Gastroesophageal sphincter (tissue), 4 donors: Measurements from ENCODE around the gene PGM2. TPM values are rescaled to one million over a fixed set of nuclear protein-coding genes. Genes with fewer than 3 reads are reported as not detected.
A peak's percentile ranks its signal among the peaks of the same experiment; 100 is the strongest.

Source experiments
- ATAC-seq: fragments of 150-250 bp; one replicate; pipeline ENCODE4 v1.9.1; 2016; ENCODE audit warnings: mild to moderate bottlenecking, moderate library complexity
- H3K27ac ChIP-seq, 4 donors: fragments of 200-600 bp; sonication (generic) in 3 of 4; 1 replicate in 3 of 4; 2 replicates in 1 of 4; pipeline ENCODE4 v1.5.1; 2016 to 2019
- H3K27me3 ChIP-seq: fragments of 200-600 bp; sonication (generic); one replicate; pipeline ENCODE4 v1.5.1; 2019
- H3K36me3 ChIP-seq, 2 donors: fragments of 200-600 bp; sonication (generic); one replicate each; pipeline ENCODE4 v1.5.1; 2019; ENCODE audit warnings: control low read depth in 1 of 2
- H3K4me1 ChIP-seq, 3 donors: fragments of 200-600 bp; sonication (generic); 1 replicate in 2 of 3; 2 replicates in 1 of 3; pipeline ENCODE4 v1.5.1; 2016 to 2019; ENCODE audit warnings: control low read depth in 2 of 3
- H3K4me3 ChIP-seq, 2 donors: fragments of 200-600 bp; sonication (generic); one replicate each; pipeline ENCODE4 v1.5.1; 2019; ENCODE audit warnings: mild to moderate bottlenecking in 1 of 2, moderate library complexity in 1 of 2
- H3K9me3 ChIP-seq, 3 donors: fragments of 200-600 bp; sonication (generic); one replicate each; pipeline ENCODE4 v1.5.1; 2017 to 2019; ENCODE audit warnings: control low read depth in 2 of 3
- EP300 ChIP-seq: sonication (generic); formaldehyde crosslinking; IDR thresholded peaks from one replicate; pipeline ENCODE4 v1.6.1; 2017; ENCODE audit warnings: antibody characterized with exemption, mild to moderate bottlenecking
- POLR2A ChIP-seq, 2 donors: fragments of 450-650 bp; IDR thresholded peaks; one replicate each; pipeline ENCODE4 v1.6.1; 2017; ENCODE audit warnings: antibody characterized with exemption in 2 of 2, mild to moderate bottlenecking in 2 of 2, moderate library complexity in 1 of 2
- POLR2AphosphoS5 ChIP-seq: sonication (generic); formaldehyde crosslinking; IDR thresholded peaks from one replicate; pipeline ENCODE4 v1.6.1; 2017; ENCODE audit warnings: antibody characterized with exemption
- WGBS, 2 donors: methylation state at CpG; one replicate each; pipeline ENCODE4 v1.1.5; 2018; ENCODE audit warnings: low coverage in 1 of 2; 5-methylcytosine and 5-hydroxymethylcytosine counted together
- total RNA-seq, 4 donors: library from RNA; depleted of rRNA; stranded (reverse); fragments of >200 nt; gene quantifications; one replicate each; pipeline ENCODE4 v1.1.0, GENCODE V29; 2016
- TF ChIP-seq, protein P1 (sequence below), 4 experiments: fragments of 200-600 bp in 2 of 4; fragments of 450-650 bp in 2 of 4; sonication (generic) in 1 of 4; IDR thresholded peaks; one replicate each; pipeline ENCODE4 v1.5.1; 2017 to 2019; ENCODE audit warnings: antibody characterized with exemption in 4 of 4, mild to moderate bottlenecking in 2 of 4, moderate library complexity in 2 of 4

Gene PGM2
- total RNA-seq, 4 donors from 2014 or later, result 19.9 to 35.6 (median 25.3) TPM

DNA sequence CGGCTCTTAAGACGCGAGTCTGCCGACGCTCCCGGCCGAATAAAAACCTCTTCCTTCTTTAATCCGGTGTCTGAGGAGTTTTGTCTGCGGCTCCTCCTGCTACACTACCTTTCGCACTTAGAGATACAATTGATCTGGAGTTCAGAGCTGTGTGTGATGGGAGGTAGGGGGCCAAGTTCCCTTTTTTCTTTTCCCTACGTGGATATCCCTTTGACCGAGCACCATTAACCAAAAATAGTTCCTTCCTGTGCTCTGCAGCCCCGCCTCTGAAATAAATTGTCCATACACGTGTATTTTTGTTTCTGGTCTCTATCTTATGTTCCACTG, 555 bp upstream of the PGM2 start:
- peaks cover 0 to 12% of the 10 kb centered on the region in 2 donors for H3K36me3 ChIP-seq
- 0 to 1% methylated on average over 13 to 14 of the region's 14 CpGs for WGBS, 2 donors
- H3K9me3 ChIP-seq, result no peaks in the 10 kb centered on the region
- H3K4me1 ChIP-seq, result peaks cover 0 to 38% (median 8%) of the 10 kb centered on the region in 3 donors
- no peaks in the 10 kb centered on the region for H3K27me3 ChIP-seq
- H3K4me3 ChIP-seq, result peak overlapping the region; percentile 88 to 93
- ATAC-seq, result peak; percentile 29
- H3K27ac ChIP-seq, result peak overlapping the region; percentile 68 to 91 (median 90)
- TF ChIP-seq, protein P1, sequence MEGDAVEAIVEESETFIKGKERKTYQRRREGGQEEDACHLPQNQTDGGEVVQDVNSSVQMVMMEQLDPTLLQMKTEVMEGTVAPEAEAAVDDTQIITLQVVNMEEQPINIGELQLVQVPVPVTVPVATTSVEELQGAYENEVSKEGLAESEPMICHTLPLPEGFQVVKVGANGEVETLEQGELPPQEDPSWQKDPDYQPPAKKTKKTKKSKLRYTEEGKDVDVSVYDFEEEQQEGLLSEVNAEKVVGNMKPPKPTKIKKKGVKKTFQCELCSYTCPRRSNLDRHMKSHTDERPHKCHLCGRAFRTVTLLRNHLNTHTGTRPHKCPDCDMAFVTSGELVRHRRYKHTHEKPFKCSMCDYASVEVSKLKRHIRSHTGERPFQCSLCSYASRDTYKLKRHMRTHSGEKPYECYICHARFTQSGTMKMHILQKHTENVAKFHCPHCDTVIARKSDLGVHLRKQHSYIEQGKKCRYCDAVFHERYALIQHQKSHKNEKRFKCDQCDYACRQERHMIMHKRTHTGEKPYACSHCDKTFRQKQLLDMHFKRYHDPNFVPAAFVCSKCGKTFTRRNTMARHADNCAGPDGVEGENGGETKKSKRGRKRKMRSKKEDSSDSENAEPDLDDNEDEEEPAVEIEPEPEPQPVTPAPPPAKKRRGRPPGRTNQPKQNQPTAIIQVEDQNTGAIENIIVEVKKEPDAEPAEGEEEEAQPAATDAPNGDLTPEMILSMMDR (IDR thresholded peaks at IDR 0.05), result no peak
- no peak for TF ChIP-seq POLR2AphosphoS5
- no peak for TF ChIP-seq EP300
- no peak for TF ChIP-seq POLR2A (IDR thresholded peaks at IDR 0.05)

DNA sequence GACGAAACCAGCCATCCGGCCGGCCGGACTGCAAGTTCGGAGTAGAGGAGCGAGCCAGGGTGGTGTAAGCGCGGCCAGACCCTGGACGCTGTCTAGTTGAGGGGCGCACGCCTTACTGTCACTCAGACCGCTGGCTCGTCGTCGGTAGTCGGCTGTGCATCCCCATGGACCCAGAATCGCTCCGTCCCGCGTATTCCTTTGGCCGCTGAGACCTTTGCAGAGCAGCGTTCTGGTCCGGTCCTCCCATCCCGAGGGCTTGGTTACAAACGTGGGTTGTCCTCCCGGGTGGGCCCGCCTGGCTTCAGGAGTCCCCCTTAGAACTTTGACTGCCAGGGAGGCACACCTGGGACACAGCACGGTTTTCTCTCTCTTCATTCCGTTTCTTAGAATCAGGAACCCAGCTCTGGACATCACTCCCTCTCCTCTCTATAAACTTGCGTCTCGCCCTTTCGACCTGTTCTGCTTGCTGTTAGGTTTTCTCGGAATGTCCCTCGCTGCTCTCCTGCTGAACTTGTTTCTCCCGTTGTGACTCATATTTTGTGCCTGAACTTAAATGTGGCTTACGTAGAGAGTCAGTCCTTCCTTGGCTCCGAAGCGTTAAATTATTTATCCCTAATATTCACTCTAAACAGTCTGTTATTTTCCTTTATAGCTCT, 672 bp downstream of the PGM2 start:
- peak overlapping the region; percentile 88 to 93 for H3K4me3 ChIP-seq
- no peaks in the 10 kb centered on the region for H3K9me3 ChIP-seq
- no peaks in the 10 kb centered on the region for H3K27me3 ChIP-seq
- peak overlapping the region; percentile 68 to 91 (median 90) for H3K27ac ChIP-seq
- peaks cover 0 to 37% (median 8%) of the 10 kb centered on the region in 3 donors for H3K4me1 ChIP-seq
- TF ChIP-seq POLR2AphosphoS5 (peak; percentile 68), EP300 (no peak)
- TF ChIP-seq, protein P1 (IDR thresholded peaks at IDR 0.05), result no peak
- H3K36me3 ChIP-seq, result peaks cover 0 to 24% of the 10 kb centered on the region in 2 donors
- 7 to 16% methylated on average over 9 to 11 of the region's 38 CpGs for WGBS, 2 donors
- ATAC-seq, result no peak

DNA sequence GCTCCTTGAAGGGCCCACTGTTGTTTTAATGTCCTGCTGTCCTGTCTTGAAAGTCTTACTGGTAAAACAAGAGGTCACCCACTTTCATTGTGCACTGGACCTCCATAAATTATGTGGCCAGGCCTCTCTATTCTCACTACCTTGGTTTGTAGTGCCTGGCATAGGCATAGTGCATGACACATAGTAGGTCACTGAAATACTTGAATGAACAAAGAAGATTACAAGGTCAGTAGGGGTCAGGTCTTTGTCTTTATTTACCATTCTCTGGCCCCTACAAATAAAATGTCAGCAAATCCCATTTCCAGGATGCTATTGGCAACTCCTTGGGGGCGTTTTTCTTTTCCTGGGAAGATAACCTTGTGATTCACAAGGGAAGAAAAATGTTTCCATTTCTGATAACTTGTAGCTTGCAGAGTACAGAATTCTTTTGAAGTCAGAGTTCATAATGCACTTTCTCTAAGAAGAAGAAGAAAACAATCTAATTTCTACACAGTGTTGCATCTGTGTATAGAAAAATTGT, 1.4 kb downstream of the PGM2 start:
- Histone ChIP-seq H3K27ac (peak overlapping the region in 2 of 4 donors; percentile 89 to 91), H3K4me1 (peaks cover 0 to 33% (median 8%) of the 10 kb centered on the region in 3 donors), H3K9me3 (no peaks in the 10 kb centered on the region), H3K4me3 (peak overlapping the region; percentile 88 to 93), H3K27me3 (no peaks in the 10 kb centered on the region), H3K36me3 (peaks cover 0 to 31% of the 10 kb centered on the region in 2 donors)
- TF ChIP-seq POLR2A (IDR thresholded peaks at IDR 0.05), result no peak
- TF ChIP-seq, protein P1 (IDR thresholded peaks at IDR 0.05), result no peak
- TF ChIP-seq POLR2AphosphoS5, result no peak
- TF ChIP-seq EP300, result no peak
- ATAC-seq, result no peak
- 42 to 50% methylated on average over 1 of the region's 1 CpG for WGBS, 2 donors

DNA sequence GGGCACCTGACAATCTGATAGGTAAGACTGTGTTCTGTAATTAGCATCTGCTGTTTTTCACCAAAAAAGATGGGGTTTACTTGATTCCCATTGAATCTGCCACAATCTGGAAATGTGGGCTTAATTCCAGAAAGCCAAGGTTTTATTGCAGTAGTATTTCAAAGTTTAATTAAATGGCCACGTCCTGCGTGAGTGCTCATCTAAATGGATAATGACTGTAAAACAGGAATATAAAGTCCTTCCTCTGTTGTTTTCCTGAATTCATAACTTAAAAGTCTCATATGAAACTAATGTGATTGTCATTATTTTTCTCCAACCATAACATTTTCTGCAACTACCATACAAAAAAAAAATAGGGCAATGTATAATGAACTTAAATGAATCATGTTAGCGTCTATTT, 2.4 kb downstream of the PGM2 start:
- 85 to 87% methylated on average over 3 of the region's 3 CpGs for WGBS, 2 donors
- Histone ChIP-seq H3K27me3 (no peaks in the 10 kb centered on the region), H3K27ac (no peak overlapping the region), H3K36me3 (peaks cover 0 to 41% of the 10 kb centered on the region in 2 donors), H3K4me1 (peaks cover 0 to 33% (median 8%) of the 10 kb centered on the region in 3 donors), H3K9me3 (no peaks in the 10 kb centered on the region), H3K4me3 (no peak overlapping the region)
- no peak for ATAC-seq
- no peak for TF ChIP-seq POLR2AphosphoS5
- no peak for TF ChIP-seq EP300
- TF ChIP-seq, protein P1 (IDR thresholded peaks at IDR 0.05), result no peak
- TF ChIP-seq POLR2A (IDR thresholded peaks at IDR 0.05), result no peak

DNA sequence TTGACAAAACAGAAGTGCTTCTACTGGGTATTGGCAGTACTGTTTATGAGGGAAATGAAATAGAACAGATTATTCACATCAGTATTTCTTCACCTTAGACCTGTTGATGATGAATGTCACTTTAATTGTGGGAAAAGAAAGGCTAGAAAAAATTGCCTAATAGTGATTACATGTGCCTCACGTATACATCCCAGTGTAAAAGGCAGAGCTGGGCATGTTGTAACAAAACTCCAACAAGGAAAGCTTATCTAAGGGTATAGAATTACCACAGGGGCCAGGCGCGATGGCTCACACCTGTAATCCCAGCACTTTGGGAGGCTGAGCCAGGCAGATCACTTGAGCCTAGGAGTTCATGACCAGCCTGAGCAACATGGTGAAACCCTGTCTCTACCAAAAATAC, 4.2 kb downstream of the PGM2 start:
- H3K4me3 ChIP-seq, result no peak overlapping the region
- no peaks in the 10 kb centered on the region for H3K27me3 ChIP-seq
- H3K9me3 ChIP-seq, result no peaks in the 10 kb centered on the region
- no peak for ATAC-seq
- no peak for TF ChIP-seq POLR2AphosphoS5
- H3K36me3 ChIP-seq, result peaks cover 0 to 59% of the 10 kb centered on the region in 2 donors
- peaks cover 0 to 24% (median 8%) of the 10 kb centered on the region in 3 donors for H3K4me1 ChIP-seq
- H3K27ac ChIP-seq, result no peak overlapping the region
- 87 to 94% methylated on average over 3 of the region's 3 CpGs for WGBS, 2 donors
